Upper lobe of left lung (tissue), 6 donors: ENCODE data around the gene ICE2. TPM values are rescaled to one million over a fixed set of nuclear protein-coding genes. Genes with fewer than 3 reads are reported as not detected.

ENCODE experiments used
- ATAC-seq, 2 donors: fragments of 200-7000 bp; cut with Tn5 transposase; one replicate each; pipeline ENCODE4 v1.9.1; 2022; ENCODE audit warnings: mild to moderate bottlenecking in 2 of 2, moderate library complexity in 2 of 2; ENCODE audit not compliant: low FRiP score in 2 of 2
- DNase-seq, 2 donors: peaks; one replicate each; pipeline ENCODE4 v3.0.0-alpha.2; 2019 to 2020
- H3K27ac ChIP-seq, 4 donors: fragments of 200-600 bp; sonication (generic); one replicate each; pipeline ENCODE4 v1.5.1; 2016 to 2019
- H3K27me3 ChIP-seq, 4 donors: fragments of 200-600 bp; sonication (generic); one replicate each; pipeline ENCODE4 v1.5.1; 2017 to 2019
- H3K36me3 ChIP-seq, 4 donors: fragments of 200-600 bp; sonication (generic); one replicate each; pipeline ENCODE4 v1.5.1; 2016 to 2019
- H3K4me1 ChIP-seq, 4 donors: fragments of 200-600 bp; sonication (generic); one replicate each; pipeline ENCODE4 v1.5.1; 2018 to 2019
- H3K4me3 ChIP-seq, 4 donors: fragments of 200-600 bp; sonication (generic); one replicate each; pipeline ENCODE4 v1.5.1; 2017 to 2019; ENCODE audit warnings: mild to moderate bottlenecking in 2 of 4, moderate library complexity in 1 of 4
- H3K9me3 ChIP-seq, 4 donors: fragments of 200-600 bp; sonication (generic); one replicate each; pipeline ENCODE4 v1.5.1; 2018 to 2019
- EP300 ChIP-seq, 4 donors: sonication (generic); formaldehyde crosslinking; IDR thresholded peaks; one replicate each; pipeline ENCODE4 v1.5.1; 2017; ENCODE audit warnings: antibody characterized with exemption in 4 of 4, control low read depth in 2 of 4
- POLR2A ChIP-seq, 4 donors: fragments of 450-650 bp; IDR thresholded peaks; one replicate each; pipeline ENCODE4 v1.5.1; 2016 to 2017; ENCODE audit warnings: antibody characterized with exemption in 4 of 4, mild to moderate bottlenecking in 2 of 4
- POLR2AphosphoS5 ChIP-seq, 2 donors: sonication (generic); formaldehyde crosslinking; IDR thresholded peaks; one replicate each; pipeline ENCODE4 v1.5.1; 2017; ENCODE audit warnings: antibody characterized with exemption in 2 of 2
- WGBS, 2 donors: methylation state at CpG; one replicate each; pipeline ENCODE4 v1.1.5; 2017 to 2018; 5-methylcytosine and 5-hydroxymethylcytosine counted together
- small RNA-seq, 4 donors: library from RNA; depleted of rRNA; stranded (forward); fragments of <200 nt; gene quantifications; one replicate each; pipeline ENCODE3, GENCODE V24; 2016
- total RNA-seq, 6 donors: library from RNA; depleted of rRNA in 4 of 6; stranded (reverse); fragments of >200 nt in 4 of 6; gene quantifications; one replicate each; pipeline versions ENCODE4 v1.1.0 to v1.2.1, GENCODE V29; 2016 to 2021
- TF ChIP-seq, protein P1 (sequence below), 6 experiments: fragments of 450-650 bp in 4 of 6; fragments of 200-600 bp in 2 of 6; sonication (generic) in 2 of 6; IDR thresholded peaks; one replicate each; pipeline ENCODE4 v1.5.1; 2016 to 2019; ENCODE audit warnings: antibody characterized with exemption in 6 of 6
- donor health status: DM: no; HTN: no; CAD: no; lungs with moderate emphysema.
- donor health status: DM: no; HTN: yes; CAD: no; lungs with severe emphysema.

ICE2 gene
- total RNA-seq, 6 donors from 2014 or later: 15.0 to 40.7 (median 32.8) TPM

DNA sequence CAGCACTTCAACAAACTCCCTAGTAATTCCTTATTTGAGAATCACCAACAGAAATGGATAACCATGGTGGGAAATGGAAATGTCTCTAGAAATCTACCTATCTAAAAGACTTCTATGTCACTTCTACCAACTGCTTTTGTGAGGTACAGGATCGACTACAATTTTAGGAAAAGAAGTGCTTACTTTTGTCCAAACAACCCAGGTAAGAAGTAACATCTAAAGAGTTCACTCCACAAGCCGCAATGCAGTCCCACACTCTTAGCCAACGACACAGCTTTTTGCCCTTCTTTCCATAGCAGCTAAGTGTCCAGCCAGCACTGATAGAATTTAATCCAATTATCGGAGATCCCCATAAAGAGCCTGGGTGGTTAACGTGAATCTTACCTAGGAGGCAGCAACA lies 109.2 kb downstream of the ICE2 start:
- peaks cover 37 to 50% (median 43%) of the 10 kb centered on the region in 4 donors for H3K4me1 ChIP-seq
- H3K27me3 ChIP-seq: no peaks in the 10 kb centered on the region
- TF ChIP-seq POLR2AphosphoS5 (IDR thresholded peaks at IDR 0.05) (no peak), EP300 (IDR thresholded peaks at IDR 0.05) (no peak), POLR2A (IDR thresholded peaks at IDR 0.05) (no peak)
- TF ChIP-seq, protein P1, sequence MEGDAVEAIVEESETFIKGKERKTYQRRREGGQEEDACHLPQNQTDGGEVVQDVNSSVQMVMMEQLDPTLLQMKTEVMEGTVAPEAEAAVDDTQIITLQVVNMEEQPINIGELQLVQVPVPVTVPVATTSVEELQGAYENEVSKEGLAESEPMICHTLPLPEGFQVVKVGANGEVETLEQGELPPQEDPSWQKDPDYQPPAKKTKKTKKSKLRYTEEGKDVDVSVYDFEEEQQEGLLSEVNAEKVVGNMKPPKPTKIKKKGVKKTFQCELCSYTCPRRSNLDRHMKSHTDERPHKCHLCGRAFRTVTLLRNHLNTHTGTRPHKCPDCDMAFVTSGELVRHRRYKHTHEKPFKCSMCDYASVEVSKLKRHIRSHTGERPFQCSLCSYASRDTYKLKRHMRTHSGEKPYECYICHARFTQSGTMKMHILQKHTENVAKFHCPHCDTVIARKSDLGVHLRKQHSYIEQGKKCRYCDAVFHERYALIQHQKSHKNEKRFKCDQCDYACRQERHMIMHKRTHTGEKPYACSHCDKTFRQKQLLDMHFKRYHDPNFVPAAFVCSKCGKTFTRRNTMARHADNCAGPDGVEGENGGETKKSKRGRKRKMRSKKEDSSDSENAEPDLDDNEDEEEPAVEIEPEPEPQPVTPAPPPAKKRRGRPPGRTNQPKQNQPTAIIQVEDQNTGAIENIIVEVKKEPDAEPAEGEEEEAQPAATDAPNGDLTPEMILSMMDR (IDR thresholded peaks at IDR 0.05): no peak
- peaks cover 0 to 40% (median 12%) of the 10 kb centered on the region in 4 donors for H3K36me3 ChIP-seq
- peak overlapping the region in 3 of 4 donors; percentile 49 to 77 (median 74) for H3K27ac ChIP-seq
- 87 to 88% methylated on average over 5 of the region's 5 CpGs for WGBS, 2 donors
- H3K9me3 ChIP-seq: no peaks in the 10 kb centered on the region
- DNase-seq: no peak
- no peak for ATAC-seq
- no peak overlapping the region for H3K4me3 ChIP-seq

Small RNAs within 50 kb of the gene (small RNA-seq; reads per million reads assigned to genes)
- 0 reads per million in 4 donors for gene AC087385.3

Other genes with a start within 250 kb of the ICE2 start
- 1,000 to 10,000 TPM in 4 of 6 donors, 100 to 1,000 TPM in 2; 394 to 1,774 (median 1,094) TPM for gene ANXA2, start 81.2 kb downstream of the ICE2 start, total RNA-seq